ENCODE results near the gene UGT1A7.

Gene UGT1A7

GRCh38 chr2:233794128-233794658, 112.5 kb downstream of the UGT1A7 start:
- TF ChIP-seq CTCF (IDR thresholded peaks at IDR 0.05), result no peak
- TF ChIP-seq ZFX (IDR thresholded peaks at IDR 0.05; ENCODE audit: borderline replicate concordance), result no peak
- H3K27ac ChIP-seq, result no peak overlapping the region

GRCh38 chr2:233795735-233796171, 114.1 kb downstream of the UGT1A7 start:
- no peak overlapping the region for H3K27ac ChIP-seq
- no peak for TF ChIP-seq ZFX (IDR thresholded peaks at IDR 0.05; ENCODE audit: borderline replicate concordance)
- TF ChIP-seq CTCF (IDR thresholded peaks at IDR 0.05), result no peak

GRCh38 chr2:233796254-233796653, 114.6 kb downstream of the UGT1A7 start:
- no peak for TF ChIP-seq ZFX (IDR thresholded peaks at IDR 0.05; ENCODE audit: borderline replicate concordance)
- no peak overlapping the region for H3K27ac ChIP-seq

GRCh38 chr2:233798335-233799086, 116.8 kb downstream of the UGT1A7 start:
- TF ChIP-seq ZFX (IDR thresholded peaks at IDR 0.05; ENCODE audit: borderline replicate concordance) (no peak), CTCF (IDR thresholded peaks at IDR 0.05) (no peak)
- H3K27ac ChIP-seq, result no peak overlapping the region

GRCh38 chr2:233799087-233799665, 117.5 kb downstream of the UGT1A7 start:
- no peak overlapping the region for H3K27ac ChIP-seq
- TF ChIP-seq CTCF (IDR thresholded peaks at IDR 0.05) (no peak), ZFX (IDR thresholded peaks at IDR 0.05; ENCODE audit: borderline replicate concordance) (no peak)

GRCh38 chr2:233799716-233800115, 118.0 kb downstream of the UGT1A7 start:
- no peak overlapping the region for H3K27ac ChIP-seq
- TF ChIP-seq ZFX (IDR thresholded peaks at IDR 0.05; ENCODE audit: borderline replicate concordance) (no peak), CTCF (IDR thresholded peaks at IDR 0.05) (no peak)

GRCh38 chr2:233800208-233800607, 118.5 kb downstream of the UGT1A7 start:
- TF ChIP-seq CTCF (IDR thresholded peaks at IDR 0.05) (no peak), ZFX (IDR thresholded peaks at IDR 0.05; ENCODE audit: borderline replicate concordance) (no peak)
- no peak overlapping the region for H3K27ac ChIP-seq

Data from 22Rv1 (cell line).